Loucy (cell line): ENCODE measurements around the gene FAR2.

Source experiments
- EZH2phosphoT487 ChIP-seq: fragments of 200-600 bp; IDR thresholded peaks from 2 replicates; pipeline ENCODE4 v1.6.1; 2018; ENCODE audit warnings: antibody characterized with exemption, mild to moderate bottlenecking, moderate library complexity, borderline replicate concordance
- TF ChIP-seq, protein P1 (sequence below): fragments of 200-600 bp; sonication (generic); conservative IDR thresholded peaks from 2 replicates; pipeline ENCODE4 v1.5.1; 2014; ENCODE audit warnings: mild to moderate bottlenecking, antibody characterized with exemption, low read length

DNA sequence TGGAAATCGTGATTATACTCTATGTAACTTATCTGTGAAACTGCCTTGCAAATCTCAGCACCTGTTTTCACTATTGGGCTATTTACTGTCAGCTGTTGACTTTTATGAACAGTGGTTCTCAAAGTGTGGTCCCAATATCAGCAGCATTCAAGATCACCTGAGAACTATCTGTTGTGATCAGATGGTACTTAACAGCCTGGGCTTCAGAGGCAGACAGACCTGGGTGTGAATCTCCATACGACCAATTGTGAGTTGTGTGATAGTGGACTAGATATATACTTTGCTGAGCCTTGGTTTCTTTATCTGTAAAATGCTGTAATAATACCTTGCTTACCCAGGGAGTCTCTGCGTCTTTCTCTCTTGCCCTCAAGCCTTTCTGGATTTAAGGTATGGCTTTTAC lies 126.8 kb downstream of the FAR2 start:
- TF ChIP-seq, protein P1, sequence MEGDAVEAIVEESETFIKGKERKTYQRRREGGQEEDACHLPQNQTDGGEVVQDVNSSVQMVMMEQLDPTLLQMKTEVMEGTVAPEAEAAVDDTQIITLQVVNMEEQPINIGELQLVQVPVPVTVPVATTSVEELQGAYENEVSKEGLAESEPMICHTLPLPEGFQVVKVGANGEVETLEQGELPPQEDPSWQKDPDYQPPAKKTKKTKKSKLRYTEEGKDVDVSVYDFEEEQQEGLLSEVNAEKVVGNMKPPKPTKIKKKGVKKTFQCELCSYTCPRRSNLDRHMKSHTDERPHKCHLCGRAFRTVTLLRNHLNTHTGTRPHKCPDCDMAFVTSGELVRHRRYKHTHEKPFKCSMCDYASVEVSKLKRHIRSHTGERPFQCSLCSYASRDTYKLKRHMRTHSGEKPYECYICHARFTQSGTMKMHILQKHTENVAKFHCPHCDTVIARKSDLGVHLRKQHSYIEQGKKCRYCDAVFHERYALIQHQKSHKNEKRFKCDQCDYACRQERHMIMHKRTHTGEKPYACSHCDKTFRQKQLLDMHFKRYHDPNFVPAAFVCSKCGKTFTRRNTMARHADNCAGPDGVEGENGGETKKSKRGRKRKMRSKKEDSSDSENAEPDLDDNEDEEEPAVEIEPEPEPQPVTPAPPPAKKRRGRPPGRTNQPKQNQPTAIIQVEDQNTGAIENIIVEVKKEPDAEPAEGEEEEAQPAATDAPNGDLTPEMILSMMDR, result no peak
- no peak for TF ChIP-seq EZH2phosphoT487
